ENCODE data around the gene DOC2B. TPM values are rescaled to one million over a fixed set of nuclear protein-coding genes. Genes with fewer than 3 reads are reported as not detected.

DOC2B gene
- polyA plus RNA-seq, 3 donors = 0.02 to 0.19 TPM; not detected in 1

- H3K4me1 ChIP-seq (ENCODE audit: control insufficient read depth in 1 of 2, insufficient read depth in 2 of 2, low read length in 2 of 2) = no peaks in the 10 kb centered on the region
- Mint-ChIP-seq H3K36me3 (no peaks in the 10 kb centered on the region), H3K4me1 (no peaks in the 10 kb centered on the region), H3K27me3 (ENCODE audit: low read depth in 3 of 3) (peaks cover 9 to 13% (median 12%) of the 10 kb centered on the region in 3 donors), H3K27ac (no peak overlapping the region), H3K9me3 (peaks cover 0 to 2% (median 0%) of the 10 kb centered on the region in 7 donors), H3K4me3 (no peak overlapping the region)
- H2AFZ ChIP-seq (ENCODE audit: insufficient read depth, low read depth, low read length, poor library complexity, severe bottlenecking) = no peak overlapping the region
- no peak for DNase-seq
- peaks cover 0 to 3% of the 10 kb centered on the region in 2 donors for H3K27me3 ChIP-seq (ENCODE audit: control insufficient read depth in 2 of 2, insufficient read depth in 2 of 2, low read length in 2 of 2)
- WGBS (ENCODE audit: insufficient coverage) = 96% methylated on average over 7 of the region's 10 CpGs
- H3K4me3 ChIP-seq (replicated peaks in 1 of 3; ENCODE audit: low read depth in 2 of 3, low read length in 3 of 3) = no peak overlapping the region
- H3K9me3 ChIP-seq (replicated peaks in 1 of 2; ENCODE audit: control insufficient read depth in 1 of 2, insufficient read depth in 1 of 2, low read length in 2 of 2) = no peaks in the 10 kb centered on the region
- H3K79me2 ChIP-seq (ENCODE audit: insufficient read depth, low read length) = no peaks in the 10 kb centered on the region
- no peaks in the 10 kb centered on the region for H3K36me3 ChIP-seq (replicated peaks in 1 of 2; ENCODE audit: control insufficient read depth in 1 of 2, insufficient read depth in 2 of 2, low read length in 2 of 2)
- H3K9ac ChIP-seq (ENCODE audit: insufficient read depth, low read length, poor library complexity, severe bottlenecking) = no peak overlapping the region
- no peak overlapping the region for H3K27ac ChIP-seq (ENCODE audit: low read depth in 1 of 2, low read length in 2 of 2)
- intact Hi-C loops (cut with micrococcal nuclease) = no loop called here
- H3K4me2 ChIP-seq (replicated peaks; ENCODE audit: extremely low read depth, low read length, poor library complexity, severe bottlenecking) = no peak overlapping the region
- TF ChIP-seq CTCF (IDR thresholded peaks at IDR 0.05) = no peak
- no peaks in the 10 kb centered on the region for H4K20me1 ChIP-seq (ENCODE audit: insufficient read depth, low read length)
Measured at GRCh38 chr17:173166-173911, 8.1 kb downstream of the DOC2B start.

- no peak overlapping the region for H3K4me3 Mint-ChIP-seq
- Histone ChIP-seq H3K9me3 (replicated peaks in 1 of 2; ENCODE audit: control insufficient read depth in 1 of 2, insufficient read depth in 1 of 2, low read length in 2 of 2) (no peaks in the 10 kb centered on the region), H2AFZ (ENCODE audit: insufficient read depth, low read depth, low read length, poor library complexity, severe bottlenecking) (no peak overlapping the region), H3K27me3 (ENCODE audit: control insufficient read depth in 2 of 2, insufficient read depth in 2 of 2, low read length in 2 of 2) (no peaks in the 10 kb centered on the region), H3K4me1 (ENCODE audit: control insufficient read depth in 1 of 2, insufficient read depth in 2 of 2, low read length in 2 of 2) (no peaks in the 10 kb centered on the region), H3K4me2 (replicated peaks; ENCODE audit: extremely low read depth, low read length, poor library complexity, severe bottlenecking) (no peak overlapping the region), H3K79me2 (ENCODE audit: insufficient read depth, low read length) (no peaks in the 10 kb centered on the region), H3K27ac (ENCODE audit: low read depth in 1 of 2, low read length in 2 of 2) (no peak overlapping the region), H3K36me3 (replicated peaks in 1 of 2; ENCODE audit: control insufficient read depth in 1 of 2, insufficient read depth in 2 of 2, low read length in 2 of 2) (no peaks in the 10 kb centered on the region), H3K9ac (ENCODE audit: insufficient read depth, low read length, poor library complexity, severe bottlenecking) (no peak overlapping the region), H3K4me3 (replicated peaks in 1 of 3; ENCODE audit: low read depth in 2 of 3, low read length in 3 of 3) (no peak overlapping the region), H4K20me1 (ENCODE audit: insufficient read depth, low read length) (no peaks in the 10 kb centered on the region)
- 95% methylated on average over 8 of the region's 11 CpGs for WGBS (ENCODE audit: insufficient coverage)
- H3K36me3 Mint-ChIP-seq = no peaks in the 10 kb centered on the region
- H3K27ac Mint-ChIP-seq = no peak overlapping the region
- H3K4me1 Mint-ChIP-seq = no peaks in the 10 kb centered on the region
- intact Hi-C loops (cut with micrococcal nuclease) = no loop called here
- peaks cover 0 to 1% (median 0%) of the 10 kb centered on the region in 7 donors for H3K9me3 Mint-ChIP-seq
- H3K27me3 Mint-ChIP-seq (ENCODE audit: low read depth in 3 of 3) = peaks cover 4 to 7% (median 5%) of the 10 kb centered on the region in 3 donors
- DNase-seq = no peak
- TF ChIP-seq CTCF (IDR thresholded peaks at IDR 0.05) = no peak
Measured at GRCh38 chr17:172401-172800, 9.0 kb downstream of the DOC2B start.
